Transverse colon (tissue), 4 donors: ENCODE measurements around the gene STK11. TPM values are rescaled to one million over a fixed set of nuclear protein-coding genes. Genes with fewer than 3 reads are reported as not detected.

Experiments used
- DNase-seq: peaks from one replicate; pipeline ENCODE4 v3.0.0-alpha.2; 2019
- H3K27ac ChIP-seq, 4 donors: fragments of 200-600 bp; sonication (generic); 2 replicates each; pipeline ENCODE4 v1.5.1; 2016 to 2018; ENCODE audit warnings: inconsistent platforms in 4 of 4
- H3K27me3 ChIP-seq: fragments of 200-600 bp; sonication (generic); 2 replicates; pipeline ENCODE4 v1.5.1; 2017; ENCODE audit warnings: inconsistent platforms
- H3K36me3 ChIP-seq, 4 donors: fragments of 200-600 bp; sonication (generic); 2 replicates each; pipeline ENCODE4 v1.5.1; 2017 to 2019; ENCODE audit warnings: inconsistent platforms in 4 of 4
- H3K4me1 ChIP-seq, 4 donors: fragments of 200-600 bp; sonication (generic); 2 replicates each; pipeline ENCODE4 v1.5.1; 2017 to 2020; ENCODE audit warnings: inconsistent platforms in 4 of 4
- H3K4me3 ChIP-seq, 4 donors: fragments of 200-600 bp; sonication (generic); 1 replicate in 1 of 4; 2 replicates in 3 of 4; pipeline versions ENCODE4 v1.5.1 to v1.6.1; 2017 to 2019; ENCODE audit warnings: inconsistent platforms in 4 of 4
- H3K9me3 ChIP-seq, 2 donors: fragments of 200-600 bp; sonication (generic); 2 replicates each; pipeline ENCODE4 v1.5.1; 2017 to 2019; ENCODE audit warnings: inconsistent platforms in 2 of 2
- EP300 ChIP-seq: sonication (generic); formaldehyde crosslinking; IDR thresholded peaks from one replicate; pipeline ENCODE4 v1.6.1; 2017; ENCODE audit warnings: antibody characterized with exemption, low read depth
- POLR2A ChIP-seq: fragments of 450-650 bp; IDR thresholded peaks from one replicate; pipeline ENCODE4 v1.6.1; 2016; ENCODE audit warnings: antibody characterized with exemption, mild to moderate bottlenecking, moderate library complexity
- POLR2AphosphoS5 ChIP-seq, 3 donors: sonication (generic); formaldehyde crosslinking; IDR thresholded peaks; one replicate each; pipeline ENCODE4 v1.6.1; 2016; ENCODE audit warnings: antibody characterized with exemption in 3 of 3
- WGBS, 2 donors: methylation state at CpG; one replicate each; pipeline ENCODE4 v1.1.5; 2018; ENCODE audit warnings: low coverage in 1 of 2; 5-methylcytosine and 5-hydroxymethylcytosine counted together
- in situ Hi-C, 4 donors: fragments of 200-750 bp; cut with MboI; loops; one replicate each; pipeline versions ENCODE4 v1.15.0 to v1.15.1; 2017; ENCODE audit warnings: low sequenced_read_pairs in 3 of 4, low pct_ligation_motif_present in 1 of 4, low pct_unique_long_range_greater_than_20kb in 1 of 4
- intact Hi-C: fragments of 100-400 bp; cut with DNase I; formaldehyde crosslinking; loops from one replicate; pipeline ENCODE4 v1.15.1; 2023; ENCODE audit warnings: low total_unique reads
- total RNA-seq, 4 donors: library from RNA; depleted of rRNA; stranded (reverse); fragments of >200 nt; gene quantifications; one replicate each; pipeline ENCODE4 v1.1.0, GENCODE V29; 2016
- TF ChIP-seq, protein P1 (sequence below), 5 experiments: fragments of 200-600 bp in 3 of 5; fragments of 450-650 bp in 2 of 5; sonication (generic) in 3 of 5; IDR thresholded peaks; 1 replicate in 2 of 5; 2 replicates in 3 of 5; pipeline ENCODE4 v1.5.1; 2016 to 2017; ENCODE audit warnings: antibody characterized with exemption in 5 of 5, inconsistent platforms in 3 of 5, mild to moderate bottlenecking in 2 of 5, moderate library complexity in 1 of 5

Gene STK11
- total RNA-seq, 4 donors from 2014 or later, result 93.7 to 152 (median 103) TPM

DNA sequence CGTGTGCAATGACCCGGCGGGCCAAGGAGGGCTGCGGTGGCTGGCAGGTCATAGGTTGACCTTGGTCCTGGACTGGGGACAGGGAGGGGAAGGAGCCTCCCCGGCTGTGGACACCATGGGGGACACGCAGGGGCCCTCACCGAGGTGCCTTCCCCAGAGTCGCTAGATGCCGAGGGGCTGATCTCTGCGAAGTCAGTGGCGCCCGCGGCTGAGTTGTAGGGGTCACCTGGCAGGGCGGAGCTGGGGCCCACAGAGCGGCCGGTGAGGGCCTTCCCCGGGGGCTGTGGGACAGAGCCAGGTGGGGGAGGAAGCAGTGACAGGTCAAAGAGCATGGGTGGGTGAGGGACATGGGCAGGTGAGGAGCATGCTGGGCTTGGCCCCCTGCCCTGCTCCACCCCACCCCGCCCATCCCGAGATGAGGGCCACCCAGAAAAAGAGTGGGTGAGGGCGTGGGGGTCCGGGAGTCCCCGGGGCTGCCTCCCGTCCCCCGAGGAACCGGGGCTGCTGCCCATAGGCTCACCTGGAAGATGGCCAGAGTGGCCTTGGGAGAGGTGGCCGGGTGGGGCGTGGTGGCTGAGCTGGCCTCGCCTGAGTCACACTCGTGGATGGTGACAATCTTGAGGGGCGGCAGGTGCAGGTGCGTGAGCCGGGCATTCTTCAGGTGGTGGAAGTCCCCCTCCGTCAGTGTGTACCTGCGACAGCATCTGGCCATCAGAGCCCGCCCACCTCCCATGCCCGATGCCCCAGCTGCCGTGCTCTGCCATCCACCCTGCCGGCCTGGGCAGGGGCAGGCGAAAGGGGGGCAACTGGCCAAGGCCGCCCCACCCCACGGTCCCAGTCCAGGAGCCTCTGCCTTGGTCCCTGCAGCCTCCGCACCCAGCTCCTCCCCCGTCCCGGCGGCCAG, 28.7 kb downstream of the STK11 start:
- H3K36me3 ChIP-seq, result no peaks in the 10 kb centered on the region
- DNase-seq, result no peak
- in situ Hi-C loops (no loop called here), intact Hi-C loops (no loop called here)
- no peak overlapping the region for H3K4me3 ChIP-seq
- peaks cover 22 to 39% (median 33%) of the 10 kb centered on the region in 4 donors for H3K4me1 ChIP-seq
- H3K27me3 ChIP-seq, result peaks cover 46% of the 10 kb centered on the region
- TF ChIP-seq, protein P1, sequence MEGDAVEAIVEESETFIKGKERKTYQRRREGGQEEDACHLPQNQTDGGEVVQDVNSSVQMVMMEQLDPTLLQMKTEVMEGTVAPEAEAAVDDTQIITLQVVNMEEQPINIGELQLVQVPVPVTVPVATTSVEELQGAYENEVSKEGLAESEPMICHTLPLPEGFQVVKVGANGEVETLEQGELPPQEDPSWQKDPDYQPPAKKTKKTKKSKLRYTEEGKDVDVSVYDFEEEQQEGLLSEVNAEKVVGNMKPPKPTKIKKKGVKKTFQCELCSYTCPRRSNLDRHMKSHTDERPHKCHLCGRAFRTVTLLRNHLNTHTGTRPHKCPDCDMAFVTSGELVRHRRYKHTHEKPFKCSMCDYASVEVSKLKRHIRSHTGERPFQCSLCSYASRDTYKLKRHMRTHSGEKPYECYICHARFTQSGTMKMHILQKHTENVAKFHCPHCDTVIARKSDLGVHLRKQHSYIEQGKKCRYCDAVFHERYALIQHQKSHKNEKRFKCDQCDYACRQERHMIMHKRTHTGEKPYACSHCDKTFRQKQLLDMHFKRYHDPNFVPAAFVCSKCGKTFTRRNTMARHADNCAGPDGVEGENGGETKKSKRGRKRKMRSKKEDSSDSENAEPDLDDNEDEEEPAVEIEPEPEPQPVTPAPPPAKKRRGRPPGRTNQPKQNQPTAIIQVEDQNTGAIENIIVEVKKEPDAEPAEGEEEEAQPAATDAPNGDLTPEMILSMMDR (IDR thresholded peaks at IDR 0.05), result no peak
- TF ChIP-seq POLR2A (no peak), POLR2AphosphoS5 (IDR thresholded peaks at IDR 0.05) (no peak), EP300 (no peak)
- no peak overlapping the region for H3K27ac ChIP-seq
- no peaks in the 10 kb centered on the region for H3K9me3 ChIP-seq
- WGBS, 2 donors, result 54% methylated on average over 35 of the region's 45 CpGs; no CpG with 5 or more reads in 1 of the 2 donors

- WGBS, 2 donors, result 83 to 84% methylated on average over 9 to 28 of the region's 43 CpGs
- H3K9me3 ChIP-seq, result no peaks in the 10 kb centered on the region
Observed at GRCh38 chr19:1234955-1235380, 29.4 kb downstream of the STK11 start.

DNA sequence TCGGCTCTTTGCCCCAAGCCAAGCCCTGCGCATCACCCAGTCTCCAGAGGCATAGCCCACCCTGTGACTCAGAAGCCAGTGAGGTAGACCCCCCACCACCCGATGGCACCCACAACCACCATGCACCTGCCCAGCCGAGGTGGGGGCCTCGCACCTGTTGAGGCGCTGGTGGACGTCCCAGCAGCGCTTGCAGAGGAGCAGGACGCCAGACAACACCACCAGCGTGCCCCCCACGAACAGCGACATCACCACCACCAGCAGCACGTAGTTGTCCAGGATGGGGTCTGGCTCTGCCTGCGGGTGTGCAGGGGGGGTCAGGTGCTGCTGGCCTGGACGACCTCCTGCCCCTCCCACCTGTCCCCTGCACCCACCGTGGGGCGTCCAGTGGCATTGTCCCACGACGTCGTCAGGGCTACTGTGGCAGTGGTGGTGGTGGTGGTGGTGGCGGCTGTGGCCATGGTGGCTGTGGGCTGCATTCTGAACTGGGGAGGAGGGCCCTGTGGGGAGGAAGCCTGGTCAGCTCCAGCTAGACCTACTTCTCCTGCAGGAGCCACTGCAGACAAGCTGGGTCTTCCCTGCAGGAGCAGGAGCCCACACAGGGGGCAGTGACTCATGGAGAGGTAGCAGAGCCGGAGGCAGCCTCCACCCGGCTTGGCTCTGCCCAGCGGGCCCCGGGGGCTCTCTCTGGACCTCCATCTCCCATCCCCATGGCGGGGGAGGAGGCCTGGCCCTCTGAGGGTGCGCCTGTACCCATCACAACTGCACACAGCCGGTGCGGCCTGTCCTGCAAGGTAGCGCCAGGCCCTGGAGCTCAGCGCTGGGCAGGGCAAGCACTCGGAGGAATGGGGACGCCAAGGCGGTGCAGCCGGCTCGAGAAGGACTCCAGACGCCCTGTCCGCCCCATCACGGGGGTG, 30.3 kb downstream of the STK11 start:
- intact Hi-C loops, result no loop called here
- H3K36me3 ChIP-seq, result no peaks in the 10 kb centered on the region
- no peak for DNase-seq
- H3K4me1 ChIP-seq, result peaks cover 28 to 50% (median 39%) of the 10 kb centered on the region in 4 donors
- no peak overlapping the region for H3K4me3 ChIP-seq
- in situ Hi-C loops, result no loop called here
- TF ChIP-seq, protein P1 (IDR thresholded peaks at IDR 0.05), result no peak
- TF ChIP-seq POLR2AphosphoS5 (IDR thresholded peaks at IDR 0.05) (no peak), POLR2A (no peak), EP300 (no peak)
- no peaks in the 10 kb centered on the region for H3K9me3 ChIP-seq
- no peak overlapping the region for H3K27ac ChIP-seq
- H3K27me3 ChIP-seq, result peaks cover 46% of the 10 kb centered on the region
- 62% methylated on average over 34 of the region's 39 CpGs; no CpG with 5 or more reads in 1 of the 2 donors for WGBS, 2 donors

More at GRCh38 chr19:1234955-1235380, 29.4 kb downstream of the STK11 start:
- Histone ChIP-seq H3K4me3 (no peak overlapping the region), H3K36me3 (no peaks in the 10 kb centered on the region), H3K27me3 (peaks cover 46% of the 10 kb centered on the region), H3K4me1 (peaks cover 22 to 42% (median 33%) of the 10 kb centered on the region in 4 donors), H3K27ac (no peak overlapping the region)
- no peak for DNase-seq
- TF ChIP-seq POLR2AphosphoS5 (IDR thresholded peaks at IDR 0.05) (no peak), POLR2A (no peak)
- intact Hi-C loops, result no loop called here
- in situ Hi-C loops, result no loop called here

DNA sequence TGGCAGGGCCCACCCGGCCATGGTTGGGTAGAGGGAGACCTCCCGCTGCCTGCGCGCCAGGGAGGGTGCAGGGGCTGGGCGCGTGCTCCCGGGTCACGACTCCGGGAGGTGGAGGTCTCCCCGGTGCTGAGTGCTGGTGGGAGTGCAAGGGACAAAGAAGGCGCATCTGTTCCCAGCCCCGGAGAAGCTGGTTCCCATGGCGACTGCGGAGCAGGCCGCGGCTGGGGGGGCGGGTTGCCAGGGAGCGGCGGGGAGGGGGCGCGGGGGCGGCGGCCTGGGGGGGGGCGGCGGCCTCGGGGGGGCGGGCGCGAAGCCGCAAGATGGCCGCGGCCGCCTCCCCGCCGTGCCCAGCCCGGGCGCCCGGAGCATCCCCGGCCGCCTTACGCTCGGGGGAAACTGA, 31.0 kb downstream of the STK11 start:
- WGBS, 2 donors, result 0 to 22% methylated on average over 12 to 21 of the region's 42 CpGs
- intact Hi-C loops (no loop called here), in situ Hi-C loops (no loop called here)
- no peaks in the 10 kb centered on the region for H3K9me3 ChIP-seq
- no peak for TF ChIP-seq EP300
- TF ChIP-seq POLR2AphosphoS5 (IDR thresholded peaks at IDR 0.05), result no peak
- TF ChIP-seq, protein P1 (IDR thresholded peaks at IDR 0.05), result no peak
- no peak for TF ChIP-seq POLR2A
- no peak for DNase-seq
- H3K36me3 ChIP-seq, result no peaks in the 10 kb centered on the region
- no peak overlapping the region for H3K27ac ChIP-seq
- H3K4me1 ChIP-seq, result peaks cover 32 to 55% (median 45%) of the 10 kb centered on the region in 4 donors
- peak overlapping the region in 2 of 4 donors; percentile 40 to 56 for H3K4me3 ChIP-seq
- peaks cover 46% of the 10 kb centered on the region for H3K27me3 ChIP-seq
